HG02870 (cell line): ENCODE results near the gene PCYOX1L.

Experiments
- ATAC-seq: cut with Tn5 transposase; IDR thresholded peaks from one replicate; pipeline ENCODE4 v1.9.1; 2021; ENCODE audit warnings: mild to moderate bottlenecking, moderate library complexity; ENCODE audit not compliant: unreplicated experiment

PCYOX1L gene

GRCh38 chr5:149418910-149419531 lies 61.2 kb downstream of the PCYOX1L start:
- ATAC-seq, result no peak
